ENCODE results near the gene CNTNAP2.
"Not testable (repeated sequence)": the region's sequence is repeated elsewhere in the genome, so short reads cannot be mapped to it uniquely, and the experiment has no call there.

The CNTNAP2 gene

GRCh38 chr7:147774461-147774860 lies 1657.9 kb downstream of the CNTNAP2 start:
- no peak overlapping the region for H3K4me3 ChIP-seq (ENCODE audit: low read length)
- H3K4me1 ChIP-seq (ENCODE audit: insufficient read depth, low read length): no peaks in the 10 kb centered on the region
- no peaks in the 10 kb centered on the region for H3K27me3 ChIP-seq (ENCODE audit: insufficient read depth, low read length)
- H3K36me3 ChIP-seq (ENCODE audit: insufficient read depth, low read depth, low read length): no peaks in the 10 kb centered on the region
- no peaks in the 10 kb centered on the region for H3K9me3 ChIP-seq (ENCODE audit: insufficient read depth, low read depth, low read length)
- H3K27ac ChIP-seq (ENCODE audit: low read length): no peak overlapping the region
- no peak overlapping the region for H3K9ac ChIP-seq (ENCODE audit: low read depth, low read length)

GRCh38 chr7:147775516-147776284 lies 1659.1 kb downstream of the CNTNAP2 start:
- Histone ChIP-seq H3K4me3 (ENCODE audit: low read length) (no peak overlapping the region), H3K36me3 (ENCODE audit: insufficient read depth, low read depth, low read length) (no peaks in the 10 kb centered on the region), H3K27ac (ENCODE audit: low read length) (no peak overlapping the region), H3K9ac (ENCODE audit: low read depth, low read length) (no peak overlapping the region), H3K4me1 (ENCODE audit: insufficient read depth, low read length) (no peaks in the 10 kb centered on the region), H3K27me3 (ENCODE audit: insufficient read depth, low read length) (no peaks in the 10 kb centered on the region), H3K9me3 (ENCODE audit: insufficient read depth, low read depth, low read length) (no peaks in the 10 kb centered on the region)

GRCh38 chr7:147777309-147777708 lies 1660.7 kb downstream of the CNTNAP2 start:
- Histone ChIP-seq H3K4me1 (ENCODE audit: insufficient read depth, low read length) (no peaks in the 10 kb centered on the region), H3K36me3 (ENCODE audit: insufficient read depth, low read depth, low read length) (no peaks in the 10 kb centered on the region), H3K4me3 (ENCODE audit: low read length) (no peak overlapping the region), H3K9me3 (ENCODE audit: insufficient read depth, low read depth, low read length) (no peaks in the 10 kb centered on the region), H3K9ac (ENCODE audit: low read depth, low read length) (no peak overlapping the region), H3K27ac (ENCODE audit: low read length) (no peak overlapping the region), H3K27me3 (ENCODE audit: insufficient read depth, low read length) (no peaks in the 10 kb centered on the region)

- no peaks in the 10 kb centered on the region for H3K27me3 ChIP-seq (ENCODE audit: insufficient read depth, low read length)
- H3K27ac ChIP-seq (ENCODE audit: low read length): no peak overlapping the region
- no peaks in the 10 kb centered on the region for H3K36me3 ChIP-seq (ENCODE audit: insufficient read depth, low read depth, low read length)
- H3K4me3 ChIP-seq (ENCODE audit: low read length): no peak overlapping the region
- H3K4me1 ChIP-seq (ENCODE audit: insufficient read depth, low read length): no peaks in the 10 kb centered on the region
- H3K9ac ChIP-seq (ENCODE audit: low read depth, low read length): no peak overlapping the region
- no peaks in the 10 kb centered on the region for H3K9me3 ChIP-seq (ENCODE audit: insufficient read depth, low read depth, low read length)
Measured at GRCh38 chr7:147779949-147780348, 1663.3 kb downstream of the CNTNAP2 start.

- peaks cover 11% of the 10 kb centered on the region; the same call in 1 of the 2 replicates for H3K4me1 ChIP-seq (ENCODE audit: insufficient read depth, low read length)
- H3K9me3 ChIP-seq (ENCODE audit: insufficient read depth, low read depth, low read length): no peaks in the 10 kb centered on the region; the same call in 1 of the 2 replicates
- H3K27me3 ChIP-seq (ENCODE audit: insufficient read depth, low read length): no peaks in the 10 kb centered on the region
- H3K9ac ChIP-seq (ENCODE audit: low read depth, low read length): no peak overlapping the region
- H3K4me3 ChIP-seq (ENCODE audit: low read length): no peak overlapping the region
- H3K36me3 ChIP-seq (ENCODE audit: insufficient read depth, low read depth, low read length): no peaks in the 10 kb centered on the region
- no peak overlapping the region for H3K27ac ChIP-seq (ENCODE audit: low read length)
Measured at GRCh38 chr7:147796581-147796980, 1680.0 kb downstream of the CNTNAP2 start.

GRCh38 chr7:147798001-147798400 lies 1681.4 kb downstream of the CNTNAP2 start:
- Histone ChIP-seq H3K4me1 (ENCODE audit: insufficient read depth, low read length) (peaks cover 11% of the 10 kb centered on the region; the same call in 1 of the 2 replicates), H3K36me3 (ENCODE audit: insufficient read depth, low read depth, low read length) (no peaks in the 10 kb centered on the region), H3K4me3 (ENCODE audit: low read length) (no peak overlapping the region), H3K9me3 (ENCODE audit: insufficient read depth, low read depth, low read length) (no peaks in the 10 kb centered on the region; the same call in 1 of the 2 replicates), H3K9ac (ENCODE audit: low read depth, low read length) (no peak overlapping the region), H3K27ac (ENCODE audit: low read length) (no peak overlapping the region), H3K27me3 (ENCODE audit: insufficient read depth, low read length) (no peaks in the 10 kb centered on the region)

- not testable (repeated sequence) for H3K27me3 ChIP-seq (ENCODE audit: insufficient read depth, low read length); H3K9me3 ChIP-seq (ENCODE audit: insufficient read depth, low read depth, low read length); H3K4me1 ChIP-seq (ENCODE audit: insufficient read depth, low read length); H3K27ac ChIP-seq (ENCODE audit: low read length); H3K9ac ChIP-seq (ENCODE audit: low read depth, low read length); H3K36me3 ChIP-seq (ENCODE audit: insufficient read depth, low read depth, low read length); H3K4me3 ChIP-seq (ENCODE audit: low read length)
Measured at GRCh38 chr7:147801762-147802161, 1685.2 kb downstream of the CNTNAP2 start.

GRCh38 chr7:147803151-147803550 lies 1686.5 kb downstream of the CNTNAP2 start:
- Histone ChIP-seq H3K36me3 (ENCODE audit: insufficient read depth, low read depth, low read length) (no peaks in the 10 kb centered on the region), H3K4me1 (ENCODE audit: insufficient read depth, low read length) (no peaks in the 10 kb centered on the region), H3K9ac (ENCODE audit: low read depth, low read length) (no peak overlapping the region), H3K27ac (ENCODE audit: low read length) (no peak overlapping the region), H3K27me3 (ENCODE audit: insufficient read depth, low read length) (no peaks in the 10 kb centered on the region), H3K9me3 (ENCODE audit: insufficient read depth, low read depth, low read length) (no peaks in the 10 kb centered on the region; the same call in 1 of the 2 replicates), H3K4me3 (ENCODE audit: low read length) (no peak overlapping the region)

GRCh38 chr7:147803606-147804005 lies 1687.0 kb downstream of the CNTNAP2 start:
- H3K4me1 ChIP-seq (ENCODE audit: insufficient read depth, low read length): no peaks in the 10 kb centered on the region
- H3K9ac ChIP-seq (ENCODE audit: low read depth, low read length): no peak overlapping the region
- no peaks in the 10 kb centered on the region for H3K36me3 ChIP-seq (ENCODE audit: insufficient read depth, low read depth, low read length)
- H3K9me3 ChIP-seq (ENCODE audit: insufficient read depth, low read depth, low read length): no peaks in the 10 kb centered on the region; the same call in 1 of the 2 replicates
- no peak overlapping the region for H3K27ac ChIP-seq (ENCODE audit: low read length)
- no peaks in the 10 kb centered on the region for H3K27me3 ChIP-seq (ENCODE audit: insufficient read depth, low read length)
- H3K4me3 ChIP-seq (ENCODE audit: low read length): no peak overlapping the region

- Histone ChIP-seq H3K9me3 (ENCODE audit: insufficient read depth, low read depth, low read length) (no peaks in the 10 kb centered on the region; the same call in 1 of the 2 replicates), H3K27me3 (ENCODE audit: insufficient read depth, low read length) (no peaks in the 10 kb centered on the region), H3K27ac (ENCODE audit: low read length) (no peak overlapping the region), H3K4me3 (ENCODE audit: low read length) (no peak overlapping the region), H3K36me3 (ENCODE audit: insufficient read depth, low read depth, low read length) (no peaks in the 10 kb centered on the region), H3K9ac (ENCODE audit: low read depth, low read length) (no peak overlapping the region), H3K4me1 (ENCODE audit: insufficient read depth, low read length) (no peaks in the 10 kb centered on the region)
Measured at GRCh38 chr7:147804032-147804431, 1687.4 kb downstream of the CNTNAP2 start.

- H3K4me1 ChIP-seq (ENCODE audit: insufficient read depth, low read length): no peaks in the 10 kb centered on the region
- H3K27ac ChIP-seq (ENCODE audit: low read length): no peak overlapping the region
- no peak overlapping the region for H3K4me3 ChIP-seq (ENCODE audit: low read length)
- H3K9me3 ChIP-seq (ENCODE audit: insufficient read depth, low read depth, low read length): no peaks in the 10 kb centered on the region; the same call in 1 of the 2 replicates
- H3K9ac ChIP-seq (ENCODE audit: low read depth, low read length): no peak overlapping the region
- H3K36me3 ChIP-seq (ENCODE audit: insufficient read depth, low read depth, low read length): no peaks in the 10 kb centered on the region
- no peaks in the 10 kb centered on the region for H3K27me3 ChIP-seq (ENCODE audit: insufficient read depth, low read length)
Measured at GRCh38 chr7:147805996-147806576, 1689.5 kb downstream of the CNTNAP2 start.

GRCh38 chr7:147809786-147810185 lies 1693.2 kb downstream of the CNTNAP2 start:
- Histone ChIP-seq H3K9ac (ENCODE audit: low read depth, low read length) (no peak overlapping the region), H3K27me3 (ENCODE audit: insufficient read depth, low read length) (no peaks in the 10 kb centered on the region), H3K9me3 (ENCODE audit: insufficient read depth, low read depth, low read length) (no peaks in the 10 kb centered on the region; the same call in 1 of the 2 replicates), H3K4me3 (ENCODE audit: low read length) (no peak overlapping the region), H3K36me3 (ENCODE audit: insufficient read depth, low read depth, low read length) (no peaks in the 10 kb centered on the region), H3K4me1 (ENCODE audit: insufficient read depth, low read length) (no peaks in the 10 kb centered on the region), H3K27ac (ENCODE audit: low read length) (no peak overlapping the region)
